ENCODE results near the gene MBNL2. TPM values are rescaled to one million over a fixed set of nuclear protein-coding genes. Genes with fewer than 3 reads are reported as not detected.

MBNL2 gene
- total RNA-seq, 1 experiment from 2014 or later = 49.4 TPM

- peak; percentile 3 for DNase-seq (ENCODE audit: low read depth)
These were observed 192.3 kb downstream of the MBNL2 start for GRCh38 chr13:97414392-97414791.

GRCh38 chr13:97417698-97418097, 195.6 kb downstream of the MBNL2 start:
- DNase-seq (ENCODE audit: low read depth) = no peak

- peak; percentile 57 for DNase-seq (ENCODE audit: low read depth)
These were observed 200.3 kb downstream of the MBNL2 start for GRCh38 chr13:97422118-97423054.

GRCh38 chr13:97423300-97424045, 201.3 kb downstream of the MBNL2 start:
- no peak for DNase-seq (ENCODE audit: low read depth)

- no peak for DNase-seq (ENCODE audit: low read depth)
These were observed 203.5 kb downstream of the MBNL2 start for GRCh38 chr13:97425590-97425989.

GRCh38 chr13:97426695-97427094, 204.6 kb downstream of the MBNL2 start:
- no peak for DNase-seq (ENCODE audit: low read depth)

- DNase-seq (ENCODE audit: low read depth) = no peak
These were observed 207.5 kb downstream of the MBNL2 start for GRCh38 chr13:97429681-97430081.

- no peak for DNase-seq (ENCODE audit: low read depth)
These were observed 208.2 kb downstream of the MBNL2 start for GRCh38 chr13:97430296-97430695.

- no peak for DNase-seq (ENCODE audit: low read depth)
These were observed 209.1 kb downstream of the MBNL2 start for GRCh38 chr13:97431171-97431764.

- no peak for DNase-seq (ENCODE audit: low read depth)
These were observed 210.2 kb downstream of the MBNL2 start for GRCh38 chr13:97432232-97432916.

- peak; percentile 100 for DNase-seq (ENCODE audit: low read depth)
These were observed 211.0 kb downstream of the MBNL2 start for GRCh38 chr13:97432917-97433726.

GRCh38 chr13:97433727-97434396, 211.7 kb downstream of the MBNL2 start, which contains the start of gene RAP2A:
Gene RAP2A, plus strand, starts transcription at chr13:97434169. Its CDS starts 302 bp downstream, at chr13:97434471.
- peak; percentile 83 for DNase-seq (ENCODE audit: low read depth)

- DNase-seq (ENCODE audit: low read depth) = peak; percentile 15
These were observed 212.5 kb downstream of the MBNL2 start for GRCh38 chr13:97434397-97435201.

GRCh38 chr13:97435323-97435722, 213.2 kb downstream of the MBNL2 start:
- DNase-seq (ENCODE audit: low read depth) = no peak

GRCh38 chr13:97435794-97436193, 213.7 kb downstream of the MBNL2 start:
- DNase-seq (ENCODE audit: low read depth) = peak; percentile 7

- no peak for DNase-seq (ENCODE audit: low read depth)
These were observed 214.7 kb downstream of the MBNL2 start for GRCh38 chr13:97436845-97437244.

- no peak for DNase-seq (ENCODE audit: low read depth)
These were observed 215.6 kb downstream of the MBNL2 start for GRCh38 chr13:97437729-97438128.

GRCh38 chr13:97438856-97439595, 216.9 kb downstream of the MBNL2 start:
- DNase-seq (ENCODE audit: low read depth) = no peak
